Mesothelial cell of epicardium (in vitro differentiated cells): ENCODE results near the gene CFAP52. TPM values are rescaled to one million over a fixed set of nuclear protein-coding genes. Genes with fewer than 3 reads are reported as not detected.
"Not testable (repeated sequence)": the region's sequence is repeated elsewhere in the genome, so short reads cannot be mapped to it uniquely, and the experiment has no call there.

Experiments used
- DNase-seq, 2 experiments: peaks; one replicate each; pipeline ENCODE4 v3.0.0; 2021; ENCODE audit warnings: low spot score in 2 of 2; ENCODE audit not compliant: unreplicated experiment in 2 of 2
- H3K27ac Mint-ChIP-seq: 2 replicates; pipeline ENCODE4 v1.8.0; 2021; ENCODE audit warnings: mixed read lengths
- H3K27me3 Mint-ChIP-seq: 2 replicates; pipeline ENCODE4 v1.8.0; 2021; ENCODE audit warnings: low read depth, mixed read lengths
- H3K36me3 Mint-ChIP-seq: 2 replicates; pipeline ENCODE4 v1.8.0; 2021; ENCODE audit warnings: mixed read lengths
- H3K4me1 Mint-ChIP-seq: 2 replicates; pipeline ENCODE4 v1.8.0; 2021; ENCODE audit warnings: mixed read lengths
- H3K4me3 Mint-ChIP-seq: 2 replicates; pipeline ENCODE4 v1.8.0; 2021; ENCODE audit warnings: mild to moderate bottlenecking, moderate library complexity, mixed read lengths
- H3K9me3 Mint-ChIP-seq: 2 replicates; pipeline ENCODE4 v1.8.0; 2021; ENCODE audit warnings: mixed read lengths
- CTCF ChIP-seq: fragments of 200-600 bp; sonication (generic); IDR thresholded peaks from one replicate; pipeline ENCODE4 v1.5.0; 2021; ENCODE audit warnings: antibody characterized with exemption; ENCODE audit not compliant: unreplicated experiment
- total RNA-seq: library from RNA; stranded (reverse); gene quantifications from 3 replicates; pipeline ENCODE4 v1.2.1, GENCODE V29; 2021

The CFAP52 gene
- total RNA-seq, 1 donor from 2014 or later = not detected

- no peaks in the 10 kb centered on the region for H3K27me3 Mint-ChIP-seq
- no peak for TF ChIP-seq CTCF
- H3K36me3 Mint-ChIP-seq = peaks cover 22% of the 10 kb centered on the region
- peaks cover 4% of the 10 kb centered on the region for H3K9me3 Mint-ChIP-seq
- H3K4me1 Mint-ChIP-seq = peaks cover 11% of the 10 kb centered on the region
- DNase-seq = no peak
- H3K27ac Mint-ChIP-seq = no peak overlapping the region
- no peak overlapping the region for H3K4me3 Mint-ChIP-seq
Measured at GRCh38 chr17:9564104-9564503, 12.3 kb upstream of the CFAP52 start.

GRCh38 chr17:9566067-9566466, 10.4 kb upstream of the CFAP52 start:
- peak overlapping the region; percentile 2 for H3K27ac Mint-ChIP-seq
- peaks cover 4% of the 10 kb centered on the region for H3K9me3 Mint-ChIP-seq
- H3K4me1 Mint-ChIP-seq = peaks cover 11% of the 10 kb centered on the region
- TF ChIP-seq CTCF = no peak
- no peak overlapping the region for H3K4me3 Mint-ChIP-seq
- no peaks in the 10 kb centered on the region for H3K27me3 Mint-ChIP-seq
- H3K36me3 Mint-ChIP-seq = peaks cover 25% of the 10 kb centered on the region
- DNase-seq = no peak

- not testable (repeated sequence) for H3K4me3 Mint-ChIP-seq, H3K9me3 Mint-ChIP-seq, H3K27ac Mint-ChIP-seq, H3K27me3 Mint-ChIP-seq, DNase-seq
- H3K36me3 Mint-ChIP-seq = peaks cover 25% of the 10 kb centered on the region
- H3K4me1 Mint-ChIP-seq = peaks cover 11% of the 10 kb centered on the region
Measured at GRCh38 chr17:9566739-9567138, 9.7 kb upstream of the CFAP52 start.

- H3K27me3 Mint-ChIP-seq = no peaks in the 10 kb centered on the region
- no peak for DNase-seq
- peaks cover 4% of the 10 kb centered on the region for H3K9me3 Mint-ChIP-seq
- H3K4me3 Mint-ChIP-seq = no peak overlapping the region
- no peak for TF ChIP-seq CTCF
- H3K4me1 Mint-ChIP-seq = peaks cover 11% of the 10 kb centered on the region
- H3K27ac Mint-ChIP-seq = no peak overlapping the region
- H3K36me3 Mint-ChIP-seq = peaks cover 21% of the 10 kb centered on the region
Measured at GRCh38 chr17:9568004-9568403, 8.4 kb upstream of the CFAP52 start.

- TF ChIP-seq CTCF = no peak
- Mint-ChIP-seq H3K27me3 (no peaks in the 10 kb centered on the region), H3K4me1 (peaks cover 9% of the 10 kb centered on the region), H3K27ac (no peak overlapping the region), H3K4me3 (no peak overlapping the region), H3K36me3 (peaks cover 15% of the 10 kb centered on the region), H3K9me3 (peaks cover 4% of the 10 kb centered on the region)
- DNase-seq = no peak
Measured at GRCh38 chr17:9568957-9569588, 7.4 kb upstream of the CFAP52 start.

- H3K36me3 Mint-ChIP-seq = peaks cover 15% of the 10 kb centered on the region
- TF ChIP-seq CTCF = no peak
- no peak overlapping the region for H3K4me3 Mint-ChIP-seq
- no peaks in the 10 kb centered on the region for H3K27me3 Mint-ChIP-seq
- H3K9me3 Mint-ChIP-seq = peaks cover 4% of the 10 kb centered on the region
- no peak for DNase-seq
- peaks cover under 1% of the 10 kb centered on the region for H3K4me1 Mint-ChIP-seq
- no peak overlapping the region for H3K27ac Mint-ChIP-seq
Measured at GRCh38 chr17:9571201-9571600, 5.2 kb upstream of the CFAP52 start.
